HG03575 (cell line): ENCODE measurements around the gene PSMD6.

Experiments used
- ATAC-seq: cut with Tn5 transposase; IDR thresholded peaks from one replicate; pipeline ENCODE4 v1.9.1; 2021; ENCODE audit not compliant: unreplicated experiment, insufficient number of reproducible peaks, low FRiP score; ENCODE audit errors: extremely low read depth

PSMD6 gene

DNA sequence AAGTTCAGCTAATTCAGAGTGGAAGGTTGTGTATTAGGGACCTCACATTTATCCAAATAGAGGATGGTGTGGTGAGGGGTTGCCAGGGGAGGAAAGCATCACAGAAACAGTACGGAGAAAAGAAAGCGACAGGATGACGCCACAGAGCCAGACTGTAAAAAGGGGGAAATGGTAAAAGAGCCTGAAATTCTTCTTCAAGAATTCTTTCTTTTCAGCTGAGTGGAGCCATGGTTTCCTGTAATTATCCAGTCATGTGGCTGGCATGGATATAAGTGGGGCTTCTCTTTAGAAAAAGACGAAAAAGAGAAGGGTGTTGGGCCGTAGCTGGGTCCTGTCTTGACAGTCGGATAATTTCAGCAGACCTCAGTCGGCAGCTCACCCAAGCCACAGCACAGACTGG is 24.5 kb upstream of the PSMD6 start:
- ATAC-seq = no peak

DNA sequence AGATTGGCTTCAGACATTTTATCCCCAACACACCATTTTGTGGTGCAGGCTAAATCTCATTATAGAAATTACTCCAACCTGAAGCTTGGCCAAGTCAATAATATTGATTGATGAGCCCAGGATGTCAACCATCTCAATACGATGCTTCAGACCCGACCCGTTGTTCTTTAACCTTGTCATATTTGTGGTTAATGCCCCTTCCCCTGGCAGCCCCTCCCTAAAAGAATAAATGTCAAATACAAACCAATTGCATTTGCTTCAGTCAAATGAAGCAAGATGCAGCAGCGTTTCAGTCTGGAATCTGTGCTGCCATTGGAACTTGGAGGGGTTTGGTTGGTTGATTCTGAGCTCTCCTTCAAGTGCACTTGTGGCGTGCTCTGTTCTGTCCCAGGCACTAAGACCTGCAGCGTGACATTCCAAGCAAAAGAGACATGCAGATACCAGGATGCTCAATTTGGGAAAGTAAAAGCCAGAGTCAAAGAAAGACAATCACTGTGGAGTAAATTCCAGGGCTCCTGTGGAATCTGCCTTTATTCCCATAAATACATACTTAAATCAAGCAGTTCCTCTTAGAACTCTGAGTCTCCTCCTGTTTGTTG is 23.8 kb upstream of the PSMD6 start:
- no peak for ATAC-seq

DNA sequence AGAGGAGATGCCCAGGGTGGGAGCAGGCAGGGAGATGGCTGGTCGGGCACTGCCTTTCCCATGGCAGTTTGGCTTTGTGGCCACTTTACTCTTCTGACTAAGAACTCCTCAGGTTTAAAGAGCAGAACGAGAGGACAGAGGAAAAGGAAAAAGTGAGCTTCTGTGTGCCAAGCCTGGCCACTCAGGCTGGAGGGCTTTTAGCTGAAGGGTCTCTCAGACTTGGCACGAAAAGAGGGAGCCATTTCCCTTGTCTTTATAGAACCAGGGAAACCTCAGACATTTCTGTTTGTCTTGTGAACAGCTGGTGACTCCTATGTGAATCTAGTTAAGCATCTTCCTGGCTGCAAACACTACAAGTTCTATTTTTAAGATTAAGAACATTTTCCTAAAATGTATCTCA is 23.3 kb upstream of the PSMD6 start:
- no peak for ATAC-seq

DNA sequence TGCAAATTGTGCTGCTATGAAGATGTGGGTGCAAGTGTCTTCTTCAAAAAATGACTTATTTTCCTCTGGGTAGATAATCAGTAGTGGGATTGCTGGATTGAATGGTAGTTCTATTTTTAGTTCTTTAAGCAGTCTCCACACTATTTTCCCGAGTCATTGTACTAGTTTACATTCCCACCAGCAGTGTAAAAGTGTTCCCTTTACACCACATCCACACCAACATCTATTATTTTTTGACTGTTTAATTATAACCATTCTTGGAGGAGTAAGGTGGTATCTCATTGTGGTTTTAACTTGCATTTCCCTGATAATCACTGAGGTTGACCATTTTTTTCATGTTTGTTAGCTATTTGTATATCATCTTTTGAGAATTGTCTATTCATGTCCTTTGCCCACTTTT is 19.7 kb upstream of the PSMD6 start:
- ATAC-seq = no peak

DNA sequence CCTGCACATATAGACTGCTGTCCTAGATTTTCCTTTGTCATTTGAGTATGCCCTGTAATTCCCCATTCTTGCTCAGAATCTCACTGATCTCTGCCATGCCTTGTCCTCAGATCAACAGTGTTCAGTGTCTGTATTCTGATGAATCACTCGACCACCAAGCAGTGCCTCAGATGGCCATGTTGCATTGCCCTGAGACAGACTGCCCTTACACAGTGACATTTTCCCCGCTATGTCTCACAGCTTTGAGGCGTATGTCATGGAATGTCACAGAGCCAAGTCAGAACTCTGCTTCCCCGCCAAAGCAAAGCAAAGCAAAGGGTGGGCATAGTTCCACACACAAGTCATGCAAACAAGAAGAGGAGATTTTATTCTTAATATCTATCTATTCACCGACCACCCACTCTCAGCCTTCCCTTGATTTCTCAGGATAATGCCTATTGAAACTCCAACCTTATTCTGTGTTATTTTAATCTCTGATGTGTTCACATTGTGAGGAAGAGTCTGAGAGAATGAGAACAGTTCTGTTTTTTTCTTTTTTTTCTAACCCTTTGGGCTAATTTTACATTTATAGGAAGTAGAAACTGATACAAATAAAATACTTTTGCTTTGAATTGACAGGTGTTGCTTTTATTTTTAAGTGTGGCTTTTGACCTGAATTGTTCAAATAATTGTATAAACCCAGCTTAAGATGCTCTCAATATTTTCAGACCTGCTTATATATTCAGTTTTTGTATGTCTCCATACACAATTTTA is 16.9 kb upstream of the PSMD6 start:
- ATAC-seq = no peak

DNA sequence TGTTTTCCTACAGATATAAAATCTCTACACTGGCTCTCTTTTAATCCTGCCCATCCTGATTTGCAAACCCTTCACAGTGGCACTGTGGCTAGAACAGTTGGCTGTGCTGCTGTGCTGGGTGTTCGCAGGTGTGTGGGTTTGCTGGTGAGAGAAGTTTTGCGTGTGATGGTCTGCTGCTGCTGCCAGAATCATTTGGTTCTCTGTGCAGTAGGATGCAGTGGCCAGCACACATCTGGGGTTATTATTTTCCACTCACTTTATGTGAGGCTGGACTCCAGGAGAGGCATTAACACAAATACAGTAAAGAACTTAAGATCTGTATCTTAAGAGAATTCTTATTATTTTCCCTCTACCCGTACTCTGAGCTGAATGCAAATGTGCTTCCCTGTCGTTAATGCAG is 16.0 kb upstream of the PSMD6 start:
- no peak for ATAC-seq

DNA sequence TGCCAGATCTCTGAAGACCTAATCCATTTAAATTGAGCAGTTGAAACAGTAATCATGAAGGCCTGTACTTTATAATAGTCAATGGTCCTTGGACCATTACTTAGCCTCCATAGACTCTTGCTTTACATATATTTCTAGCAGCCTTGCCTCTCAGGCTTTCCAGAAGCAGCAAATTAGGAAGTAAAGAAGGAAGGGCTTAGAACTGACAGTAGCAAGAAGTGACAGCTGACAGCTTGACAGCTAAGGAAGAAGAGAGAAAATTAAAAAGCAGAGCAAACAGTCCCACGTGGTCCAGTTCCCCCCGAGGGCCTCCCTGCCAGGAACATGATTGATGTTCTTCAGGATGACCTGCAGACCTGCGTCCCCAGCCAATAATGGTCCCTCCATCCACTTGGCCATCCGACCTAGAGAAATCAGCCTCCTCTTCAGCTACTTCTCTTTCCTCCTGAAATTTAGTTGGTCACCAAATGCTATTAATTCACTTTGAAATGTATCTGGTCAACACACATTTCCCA is 15.0 kb upstream of the PSMD6 start:
- no peak for ATAC-seq

DNA sequence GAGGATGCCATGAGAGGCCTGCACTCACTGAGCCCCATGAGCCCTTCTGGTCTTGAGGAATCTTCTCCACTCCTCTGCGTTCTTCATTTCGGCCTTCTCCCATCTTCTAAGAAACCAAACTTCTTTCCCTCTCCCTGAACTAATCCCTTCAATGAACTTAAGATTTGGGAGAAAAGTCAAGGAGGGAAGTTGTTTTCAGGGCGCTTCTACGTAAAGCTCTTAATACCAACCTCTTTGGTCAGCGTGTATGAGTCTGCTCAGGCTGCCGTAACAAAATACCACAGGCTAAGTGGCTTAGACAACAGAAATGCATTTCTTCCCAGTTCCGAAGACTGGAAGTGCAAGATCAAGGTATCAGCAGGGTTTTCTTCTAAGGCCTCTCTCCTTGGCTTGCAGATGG is 13.8 kb upstream of the PSMD6 start:
- ATAC-seq = no peak

DNA sequence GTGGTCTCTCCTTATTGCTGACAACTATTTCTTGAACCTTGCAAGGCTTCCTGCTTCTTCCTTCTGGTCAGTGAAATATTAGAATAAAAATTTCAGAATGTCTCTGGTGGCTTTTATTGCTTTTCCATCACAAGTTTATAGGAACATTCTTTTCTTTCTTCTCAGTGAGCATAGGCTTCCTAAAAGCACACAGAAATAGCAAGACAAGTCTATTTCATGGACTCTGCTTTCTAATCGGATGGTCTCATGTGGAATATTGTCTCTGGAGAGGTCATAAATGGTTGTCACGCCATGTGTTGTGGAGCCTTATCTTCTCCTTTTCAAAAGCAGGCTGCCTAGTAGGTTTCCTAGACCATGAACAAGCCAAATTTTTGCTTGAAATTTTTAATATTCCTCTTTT is 9.8 kb upstream of the PSMD6 start:
- no peak for ATAC-seq

DNA sequence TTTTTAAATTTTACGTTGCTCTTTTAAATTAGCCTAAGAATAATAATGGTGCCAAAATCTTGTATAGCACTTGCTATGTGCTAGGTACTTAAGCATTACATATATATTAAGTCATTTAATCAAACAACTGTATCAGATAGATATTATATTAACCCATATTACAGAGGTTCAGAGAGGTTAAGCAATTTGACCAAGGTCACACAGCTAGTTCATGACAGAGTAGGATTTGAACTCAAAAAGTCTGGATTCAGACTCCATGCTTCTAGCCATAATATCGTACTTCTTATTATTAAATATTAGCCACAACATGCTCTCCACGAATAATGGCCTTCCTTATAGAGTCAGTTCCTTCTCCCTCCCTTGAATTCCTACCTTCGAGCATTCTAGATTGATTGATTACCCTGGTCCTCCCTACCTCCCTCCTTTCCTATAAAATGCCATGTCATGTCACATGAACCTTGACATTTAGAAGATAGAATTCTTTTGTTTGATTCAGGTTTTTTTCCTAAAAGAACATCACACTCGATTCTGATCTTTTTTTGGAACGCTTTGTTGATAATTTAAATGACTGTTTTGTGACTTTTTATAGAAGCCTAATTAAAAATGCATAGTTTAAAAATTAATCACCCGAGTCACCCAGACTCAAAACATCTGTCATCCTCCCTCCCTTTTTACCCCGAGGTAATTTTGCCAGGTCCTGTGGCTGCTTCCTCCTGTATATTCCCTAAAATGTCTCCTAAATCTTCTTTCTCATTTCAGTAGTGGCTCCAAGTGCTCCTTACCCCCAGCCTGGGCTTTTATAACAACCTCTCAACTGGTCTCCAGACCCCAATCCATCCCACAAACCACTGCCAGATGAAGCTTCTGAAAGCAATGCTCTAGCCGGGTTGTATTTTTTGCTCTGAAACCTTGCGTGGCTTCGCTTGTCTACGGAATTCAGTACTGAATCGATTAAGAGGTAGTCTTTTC is 8.5 kb upstream of the PSMD6 start:
- no peak for ATAC-seq

DNA sequence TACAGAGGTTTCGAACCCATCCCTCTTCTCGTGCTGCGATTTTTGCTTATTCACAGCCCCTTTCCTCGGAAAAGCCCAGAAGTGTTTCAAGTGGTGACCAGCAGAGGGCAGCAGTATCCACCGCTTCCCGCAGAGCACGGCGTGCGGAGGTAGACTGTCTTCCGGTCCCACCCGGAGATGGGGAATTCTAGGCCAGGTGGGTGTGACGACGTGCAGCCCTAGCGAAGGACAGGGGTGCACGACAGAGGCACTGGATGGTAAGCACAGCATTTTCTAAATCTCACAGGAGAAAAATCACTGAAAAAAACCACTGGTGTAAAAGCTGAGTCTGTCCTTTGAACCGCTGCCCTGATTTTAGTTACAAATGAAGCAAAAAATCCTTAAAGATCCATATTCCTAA is 7.4 kb upstream of the PSMD6 start:
- ATAC-seq = peak; percentile 76

DNA sequence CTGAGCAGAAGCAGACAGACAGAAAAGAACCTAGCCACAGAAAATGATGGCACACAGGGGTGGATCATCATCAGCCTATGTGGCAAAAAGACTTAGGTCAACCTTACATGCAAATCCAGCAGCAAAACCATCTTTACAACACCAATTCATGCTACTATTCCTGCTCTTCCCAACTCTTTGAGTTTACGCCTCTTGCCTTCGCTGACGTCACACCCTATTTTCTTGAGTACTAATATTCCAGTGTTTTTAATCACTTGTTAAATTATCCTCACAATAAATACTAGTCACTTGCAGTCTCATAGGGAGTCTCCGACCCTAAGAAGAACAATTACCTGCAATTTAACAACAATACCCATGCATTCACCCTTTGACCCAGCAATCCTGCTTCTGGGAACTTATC is 6.0 kb upstream of the PSMD6 start:
- no peak for ATAC-seq

DNA sequence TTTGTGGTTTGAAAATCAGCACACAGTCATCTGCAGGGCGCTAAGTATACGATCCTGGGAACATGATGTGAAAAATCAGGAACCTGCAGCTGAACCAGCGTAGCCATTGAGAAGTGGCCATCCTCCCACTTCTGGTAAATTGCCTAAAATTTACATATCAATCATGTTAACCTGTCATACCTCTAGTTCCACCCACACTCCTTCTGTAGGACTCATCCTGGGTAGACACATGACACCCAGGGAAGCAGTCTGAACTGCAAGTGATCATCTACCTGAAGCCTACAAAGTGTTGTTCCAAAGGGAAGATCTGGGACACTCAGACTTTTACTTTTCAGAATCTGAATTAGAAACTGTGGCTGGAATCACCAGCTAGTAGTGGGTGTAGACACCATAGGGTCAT is 5.5 kb upstream of the PSMD6 start:
- no peak for ATAC-seq

DNA sequence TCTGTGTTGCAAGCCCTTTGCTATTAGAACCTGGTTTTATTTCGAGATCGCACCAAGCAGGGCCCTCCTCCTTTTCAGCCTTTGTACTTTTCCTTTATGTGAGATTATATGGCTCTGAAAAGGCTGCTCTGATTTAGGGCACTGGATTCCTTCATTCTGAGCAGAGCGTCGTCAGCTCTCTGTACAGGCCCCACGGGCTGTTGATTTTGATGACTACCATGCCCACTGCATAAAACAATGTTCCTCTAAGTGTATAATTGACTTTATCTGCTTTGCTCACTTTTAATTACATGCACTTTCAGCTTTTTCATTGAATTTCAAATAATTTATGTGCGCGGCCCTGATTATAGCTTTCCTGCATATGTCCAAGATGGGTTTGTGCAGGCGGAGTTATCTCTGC is 4.4 kb upstream of the PSMD6 start:
- ATAC-seq = no peak

DNA sequence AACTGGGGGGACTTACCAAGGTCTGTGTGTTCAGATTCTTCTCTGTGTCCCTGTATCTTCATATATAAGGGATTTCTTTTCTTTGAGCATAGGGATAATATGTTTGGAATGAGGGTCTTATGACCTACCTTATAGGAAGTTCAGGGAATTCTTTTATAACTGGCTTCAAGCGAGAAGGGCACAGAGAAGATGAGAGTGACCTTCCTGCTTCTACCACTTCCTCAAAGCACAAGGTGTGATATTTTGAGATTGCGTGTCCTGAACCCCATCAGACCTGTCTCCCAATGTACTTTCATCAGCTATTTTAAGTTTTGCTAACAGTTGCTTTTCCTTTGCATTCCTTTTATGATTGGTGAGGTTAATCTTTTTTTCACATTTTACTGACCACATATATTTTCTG is 3.1 kb upstream of the PSMD6 start:
- ATAC-seq = no peak

DNA sequence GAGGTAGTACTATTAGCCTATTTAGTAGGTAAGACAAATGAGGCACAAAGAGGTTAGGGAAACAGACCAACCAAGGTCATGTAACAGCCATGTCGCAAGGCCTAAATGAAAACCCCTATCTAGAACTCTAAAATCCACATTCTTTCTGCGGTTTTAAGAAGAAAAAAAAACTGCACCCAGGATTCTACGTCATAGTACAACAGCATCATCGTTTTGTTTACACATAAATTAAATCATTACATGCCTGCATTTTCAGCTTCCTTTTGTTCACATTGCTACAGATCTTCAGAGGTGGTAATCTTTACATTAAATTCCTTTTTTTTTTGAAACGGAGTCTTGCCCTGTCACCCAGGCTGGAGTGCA is 548 bp upstream of the PSMD6 start:
- ATAC-seq = peak; percentile 6

DNA sequence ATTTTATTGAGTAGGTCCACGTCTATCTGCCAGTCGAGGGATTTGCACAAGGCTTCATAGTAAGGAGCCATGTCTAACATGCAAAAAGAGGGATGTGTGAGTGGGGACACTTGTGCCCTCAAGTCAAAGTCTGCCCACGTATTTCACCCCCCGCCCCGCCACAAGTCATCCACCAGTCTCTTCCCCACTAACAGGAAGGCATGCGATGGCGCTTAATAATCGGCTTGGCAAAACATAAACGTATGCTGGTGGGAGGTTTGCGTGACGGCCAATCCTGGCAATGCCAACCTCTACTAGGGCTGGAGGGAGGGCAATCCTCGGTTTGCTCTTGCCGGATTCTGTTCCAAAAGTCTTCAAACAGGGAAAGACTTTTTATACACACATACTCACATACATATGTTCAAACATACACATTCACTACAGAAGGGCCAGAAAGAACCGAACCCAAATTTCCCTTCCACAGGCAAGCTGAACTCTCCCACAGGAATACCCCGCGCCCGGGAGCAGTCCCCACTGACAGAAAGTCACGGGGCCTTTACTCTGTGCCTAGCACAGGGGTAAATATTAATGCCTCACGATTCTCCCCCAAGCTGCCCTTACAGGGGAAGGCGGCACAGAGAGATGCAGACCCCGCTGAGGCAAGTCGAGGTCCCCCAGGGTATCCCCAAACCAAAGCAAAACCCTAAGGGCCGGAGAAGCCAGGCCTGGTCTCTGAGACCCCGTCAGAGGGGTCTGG is 675 bp downstream of the PSMD6 start:
- peak; percentile 1 for ATAC-seq

DNA sequence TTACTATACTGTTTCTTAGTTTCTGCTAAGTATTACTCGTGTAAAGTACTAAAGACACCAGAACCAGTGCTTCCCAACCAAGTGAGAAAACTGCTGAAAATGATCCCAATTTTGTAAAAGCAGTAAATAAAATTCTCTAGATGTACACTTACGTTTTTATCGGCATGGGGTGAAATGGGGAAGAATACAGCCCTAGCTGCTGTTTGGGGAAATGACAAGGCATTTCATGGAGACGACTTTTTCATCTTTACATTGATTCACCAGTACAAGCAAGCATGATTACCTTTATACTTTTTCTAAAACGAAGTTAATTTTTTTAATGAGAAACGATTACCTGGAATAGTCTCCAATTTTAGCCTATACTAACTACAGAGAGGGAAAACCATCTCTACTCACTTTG is 1.4 kb downstream of the PSMD6 start:
- ATAC-seq = no peak

DNA sequence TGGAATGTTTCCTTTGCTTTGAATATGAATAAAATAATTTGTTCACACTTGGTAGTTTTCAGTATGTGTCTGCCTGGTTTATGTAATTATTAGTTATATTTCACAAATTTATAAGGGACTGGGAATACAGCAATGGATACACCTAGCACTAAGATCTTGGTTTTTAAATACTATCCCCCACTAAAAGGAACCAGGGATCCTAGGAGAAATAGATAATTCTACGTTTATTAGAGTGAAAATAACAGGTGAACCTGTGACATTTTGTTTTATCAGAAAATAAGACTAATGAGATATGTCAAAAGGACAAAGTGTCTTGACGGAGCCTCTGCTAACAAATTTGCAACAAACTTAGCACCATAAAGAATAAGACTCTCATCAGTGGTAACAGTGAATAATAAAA is 3.4 kb downstream of the PSMD6 start:
- no peak for ATAC-seq
